KMS-11 (cell line): ENCODE results near the gene ALS2CL.

Source experiments
- H2AFZ ChIP-seq: fragments of 200-600 bp; sonication (generic); 2 replicates; pipeline ENCODE4 v1.6.1; 2016; ENCODE audit warnings: antibody characterized with exemption, mixed run types, low read depth
- H3K27ac ChIP-seq: fragments of 200-600 bp; sonication (generic); 2 replicates; pipeline ENCODE4 v1.6.1; 2016; ENCODE audit warnings: mild to moderate bottlenecking, mixed run types
- H3K27me3 ChIP-seq: fragments of 200-600 bp; sonication (generic); 2 replicates; pipeline ENCODE4 v1.6.1; 2017; ENCODE audit warnings: mild to moderate bottlenecking, low read depth, mixed run types, moderate library complexity; ENCODE audit not compliant: insufficient read depth
- H3K36me3 ChIP-seq: fragments of 200-600 bp; sonication (generic); 2 replicates; pipeline ENCODE4 v1.6.1; 2017; ENCODE audit warnings: mild to moderate bottlenecking, mixed run types; ENCODE audit not compliant: insufficient read depth
- H3K4me1 ChIP-seq: fragments of 200-600 bp; sonication (generic); 2 replicates; pipeline ENCODE4 v1.6.1; 2016; ENCODE audit warnings: mild to moderate bottlenecking, low read depth, mixed run types; ENCODE audit not compliant: poor library complexity, severe bottlenecking
- H3K4me2 ChIP-seq: fragments of 200-600 bp; sonication (generic); 2 replicates; pipeline ENCODE4 v1.7.0; 2016; ENCODE audit warnings: mild to moderate bottlenecking, mixed run types
- H3K4me3 ChIP-seq: fragments of 200-600 bp; sonication (generic); IDR thresholded peaks from 2 replicates; pipeline ENCODE4 v1.6.1; 2017; ENCODE audit warnings: low read depth, low read length, mixed read lengths; ENCODE audit not compliant: insufficient read depth
- H3K79me2 ChIP-seq: fragments of 200-600 bp; sonication (generic); 2 replicates; pipeline ENCODE4 v1.6.1; 2016; ENCODE audit warnings: low read depth, mixed run types; ENCODE audit not compliant: insufficient read depth
- H3K9ac ChIP-seq: fragments of 200-600 bp; sonication (generic); 2 replicates; pipeline ENCODE4 v1.6.1; 2016; ENCODE audit warnings: mild to moderate bottlenecking, mixed run types
- H4K20me1 ChIP-seq: fragments of 200-600 bp; sonication (generic); 2 replicates; pipeline ENCODE4 v1.6.1; 2016; ENCODE audit warnings: mild to moderate bottlenecking, mixed run types; ENCODE audit not compliant: insufficient read depth
- CTCF ChIP-seq: fragments of 200-600 bp; sonication (generic); conservative IDR thresholded peaks from 2 replicates; pipeline ENCODE4 v1.6.1; 2017; ENCODE audit warnings: low read depth, mild to moderate bottlenecking, antibody characterized with exemption, low read length, moderate library complexity, mixed read lengths

The ALS2CL gene

GRCh38 chr3:46660543-46661523 lies 32.6 kb downstream of the ALS2CL start:
- Histone ChIP-seq H4K20me1 (no peaks in the 10 kb centered on the region), H3K27ac (no peak overlapping the region), H3K4me1 (no peaks in the 10 kb centered on the region), H2AFZ (no peak overlapping the region), H3K4me2 (no peak overlapping the region), H3K79me2 (no peaks in the 10 kb centered on the region), H3K27me3 (no peaks in the 10 kb centered on the region), H3K4me3 (no peak overlapping the region), H3K9ac (no peak overlapping the region), H3K36me3 (no peaks in the 10 kb centered on the region)
- no peak for TF ChIP-seq CTCF

- H4K20me1 ChIP-seq, result no peaks in the 10 kb centered on the region
- H3K4me1 ChIP-seq, result no peaks in the 10 kb centered on the region
- H3K4me2 ChIP-seq, result no peak overlapping the region
- no peak overlapping the region for H3K27ac ChIP-seq
- no peak overlapping the region for H3K9ac ChIP-seq
- H3K4me3 ChIP-seq, result no peak overlapping the region
- no peaks in the 10 kb centered on the region for H3K79me2 ChIP-seq
- no peak overlapping the region for H2AFZ ChIP-seq
- no peak for TF ChIP-seq CTCF
- no peaks in the 10 kb centered on the region for H3K36me3 ChIP-seq
- H3K27me3 ChIP-seq, result no peaks in the 10 kb centered on the region
Observed at GRCh38 chr3:46660003-46660402, 33.5 kb downstream of the ALS2CL start.

- Histone ChIP-seq H3K79me2 (no peaks in the 10 kb centered on the region), H3K27me3 (no peaks in the 10 kb centered on the region), H3K9ac (no peak overlapping the region), H4K20me1 (no peaks in the 10 kb centered on the region), H3K4me2 (no peak overlapping the region), H3K4me3 (no peak overlapping the region), H3K4me1 (no peaks in the 10 kb centered on the region), H3K36me3 (no peaks in the 10 kb centered on the region), H3K27ac (no peak overlapping the region), H2AFZ (no peak overlapping the region)
- no peak for TF ChIP-seq CTCF
Observed at GRCh38 chr3:46659285-46659684, 34.2 kb downstream of the ALS2CL start.

GRCh38 chr3:46656778-46657556 lies 36.5 kb downstream of the ALS2CL start:
- Histone ChIP-seq H2AFZ (no peak overlapping the region), H3K27me3 (no peaks in the 10 kb centered on the region), H3K4me2 (no peak overlapping the region), H4K20me1 (no peaks in the 10 kb centered on the region), H3K36me3 (no peaks in the 10 kb centered on the region), H3K4me3 (no peak overlapping the region), H3K9ac (no peak overlapping the region), H3K4me1 (no peaks in the 10 kb centered on the region), H3K79me2 (no peaks in the 10 kb centered on the region), H3K27ac (no peak overlapping the region)
- no peak for TF ChIP-seq CTCF
